Gastrocnemius medialis (tissue), 4 donors: Measurements from ENCODE around the gene ZNF500. TPM values are rescaled to one million over a fixed set of nuclear protein-coding genes. Genes with fewer than 3 reads are reported as not detected.

Source experiments
- ATAC-seq, 2 donors: fragments of 150-250 bp; one replicate each; pipeline ENCODE4 v1.9.1; 2016
- DNase-seq, 2 donors: peaks; one replicate each; pipeline ENCODE4 v3.0.0-alpha.2; 2019
- H3K27ac ChIP-seq, 4 donors: fragments of 200-600 bp; sonication (generic); 1 replicate in 1 of 4; 2 replicates in 3 of 4; pipeline ENCODE4 v1.5.1; 2016 to 2018; ENCODE audit warnings: mild to moderate bottlenecking in 2 of 4, moderate library complexity in 1 of 4
- H3K27me3 ChIP-seq, 3 donors: fragments of 200-600 bp; sonication (generic) in 2 of 3; 1 replicate in 1 of 3; 2 replicates in 2 of 3; pipeline versions ENCODE4 v1.5.1 to v1.6.0; 2016 to 2019; ENCODE audit warnings: mild to moderate bottlenecking in 1 of 3, moderate library complexity in 1 of 3
- H3K36me3 ChIP-seq, 2 donors: fragments of 200-600 bp; sonication (generic) in 1 of 2; one replicate each; pipeline ENCODE4 v1.5.1; 2017 to 2018
- H3K4me1 ChIP-seq, 2 donors: fragments of 200-600 bp; sonication (generic) in 1 of 2; one replicate each; pipeline ENCODE4 v1.5.1; 2016 to 2017; ENCODE audit warnings: mild to moderate bottlenecking in 2 of 2
- H3K4me3 ChIP-seq, 4 donors: fragments of 200-600 bp; sonication (generic) in 3 of 4; 1 replicate in 1 of 4; 2 replicates in 3 of 4; pipeline ENCODE4 v1.5.1; 2016 to 2019; ENCODE audit warnings: mild to moderate bottlenecking in 2 of 4
- H3K9me3 ChIP-seq, 3 donors: fragments of 200-600 bp; sonication (generic) in 2 of 3; 1 replicate in 1 of 3; 2 replicates in 2 of 3; pipeline ENCODE4 v1.5.1; 2016 to 2019
- POLR2A ChIP-seq, 2 donors: fragments of 450-650 bp; IDR thresholded peaks; one replicate each; pipeline ENCODE4 v1.6.1; 2017; ENCODE audit warnings: antibody characterized with exemption in 2 of 2, mild to moderate bottlenecking in 2 of 2, moderate library complexity in 2 of 2
- in situ Hi-C, 4 donors: fragments of 200-750 bp; cut with MboI; loops; one replicate each; pipeline versions ENCODE4 v1.15.0 to v1.8.0; 2017; ENCODE audit warnings: low sequenced_read_pairs in 4 of 4
- intact Hi-C: fragments of 100-400 bp; cut with DNase I; formaldehyde crosslinking; loops from one replicate; pipeline ENCODE4 v1.15.1; 2023; ENCODE audit warnings: low total_unique reads
- total RNA-seq, 4 donors: library from RNA; depleted of rRNA; stranded (reverse); fragments of >200 nt; gene quantifications; one replicate each; pipeline versions ENCODE4 v1.1.0 to v1.2.3, GENCODE V29; 2016
- TF ChIP-seq, protein P1 (sequence below), 5 experiments: fragments of 450-650 bp in 3 of 5; fragments of 200-600 bp in 2 of 5; sonication (generic) in 2 of 5; IDR thresholded peaks in 4 of 5; conservative IDR thresholded peaks in 1 of 5; 1 replicate in 4 of 5; 2 replicates in 1 of 5; pipeline ENCODE4 v1.5.1; 2016 to 2019; ENCODE audit warnings: antibody characterized with exemption in 5 of 5, mild to moderate bottlenecking in 3 of 5, moderate library complexity in 3 of 5

ZNF500 gene
- total RNA-seq, 4 donors from 2014 or later = 6.3 to 7.3 (median 6.9) TPM

DNA sequence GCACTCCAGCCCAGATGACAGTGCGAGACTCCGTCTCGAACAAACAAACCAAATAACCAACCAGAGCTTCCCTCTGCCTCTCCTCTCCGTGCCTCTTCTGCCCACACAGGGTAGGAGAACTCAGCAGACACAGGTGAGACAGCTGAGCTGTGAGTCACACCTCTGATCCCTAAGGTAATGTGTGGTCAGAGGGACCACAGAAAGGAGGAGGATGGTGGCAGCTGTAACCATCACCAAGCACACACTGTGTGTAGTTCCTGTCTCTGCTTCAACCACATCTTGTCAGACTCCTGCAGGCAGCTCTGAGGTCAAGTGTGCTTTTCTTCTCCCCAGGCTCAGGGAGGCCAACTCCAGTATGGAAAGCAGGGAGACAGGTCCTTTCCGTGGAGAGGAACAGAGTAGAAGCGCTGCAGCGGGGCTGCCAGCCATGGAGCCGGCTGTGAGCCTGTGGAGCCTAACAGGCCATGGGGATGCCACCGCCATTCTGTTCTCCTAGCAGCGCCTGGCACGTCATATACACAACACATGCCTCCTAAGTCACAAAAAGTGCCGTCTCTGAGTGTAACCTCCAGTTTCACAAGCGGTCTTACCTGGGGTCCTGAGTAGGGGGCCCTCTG is 66.5 kb downstream of the ZNF500 start:
- DNase-seq (no peak), ATAC-seq (no peak)
- Histone ChIP-seq H3K36me3 (peaks cover 0 to 57% of the 10 kb centered on the region in 2 donors), H3K27ac (no peak overlapping the region), H3K4me3 (no peak overlapping the region), H3K4me1 (peaks cover 0 to 3% of the 10 kb centered on the region in 2 donors), H3K27me3 (no peaks in the 10 kb centered on the region), H3K9me3 (no peaks in the 10 kb centered on the region)
- intact Hi-C loops (no loop called here), in situ Hi-C loops (no loop called here)
- TF ChIP-seq, protein P1, sequence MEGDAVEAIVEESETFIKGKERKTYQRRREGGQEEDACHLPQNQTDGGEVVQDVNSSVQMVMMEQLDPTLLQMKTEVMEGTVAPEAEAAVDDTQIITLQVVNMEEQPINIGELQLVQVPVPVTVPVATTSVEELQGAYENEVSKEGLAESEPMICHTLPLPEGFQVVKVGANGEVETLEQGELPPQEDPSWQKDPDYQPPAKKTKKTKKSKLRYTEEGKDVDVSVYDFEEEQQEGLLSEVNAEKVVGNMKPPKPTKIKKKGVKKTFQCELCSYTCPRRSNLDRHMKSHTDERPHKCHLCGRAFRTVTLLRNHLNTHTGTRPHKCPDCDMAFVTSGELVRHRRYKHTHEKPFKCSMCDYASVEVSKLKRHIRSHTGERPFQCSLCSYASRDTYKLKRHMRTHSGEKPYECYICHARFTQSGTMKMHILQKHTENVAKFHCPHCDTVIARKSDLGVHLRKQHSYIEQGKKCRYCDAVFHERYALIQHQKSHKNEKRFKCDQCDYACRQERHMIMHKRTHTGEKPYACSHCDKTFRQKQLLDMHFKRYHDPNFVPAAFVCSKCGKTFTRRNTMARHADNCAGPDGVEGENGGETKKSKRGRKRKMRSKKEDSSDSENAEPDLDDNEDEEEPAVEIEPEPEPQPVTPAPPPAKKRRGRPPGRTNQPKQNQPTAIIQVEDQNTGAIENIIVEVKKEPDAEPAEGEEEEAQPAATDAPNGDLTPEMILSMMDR (IDR thresholded peaks at IDR 0.05 in 4 of 5, conservative IDR thresholded peaks at IDR 0.05 in 1 of 5) = no peak
- TF ChIP-seq POLR2A (IDR thresholded peaks at IDR 0.05) = no peak

DNA sequence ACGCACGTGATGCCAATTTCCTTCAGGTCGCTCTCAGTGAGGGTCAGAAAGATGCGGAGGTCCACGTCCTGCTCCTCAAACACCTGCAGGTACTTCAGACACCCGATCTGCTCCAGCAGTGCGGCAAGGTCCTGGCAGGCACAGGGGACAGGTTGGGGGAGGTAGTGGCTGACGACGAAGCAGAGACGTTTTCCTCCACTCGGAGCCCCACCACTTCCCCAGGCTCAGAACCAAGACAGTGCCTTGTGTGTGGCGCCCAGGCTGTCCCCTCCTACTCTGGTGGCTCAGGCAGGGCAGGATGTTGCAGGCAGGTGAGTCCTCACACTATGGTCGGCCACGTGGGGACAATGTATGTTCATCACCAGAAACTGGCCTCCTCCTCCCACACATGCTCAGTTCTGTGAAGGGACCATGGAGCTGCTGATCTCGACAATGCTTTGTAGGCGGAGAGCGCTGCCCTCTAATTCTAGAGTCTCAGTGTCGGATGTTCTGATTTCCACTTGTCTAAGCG is 67.9 kb downstream of the ZNF500 start:
- no peak for TF ChIP-seq POLR2A (IDR thresholded peaks at IDR 0.05)
- TF ChIP-seq, protein P1 (IDR thresholded peaks at IDR 0.05 in 4 of 5, conservative IDR thresholded peaks at IDR 0.05 in 1 of 5) = no peak
- H3K36me3 ChIP-seq = peaks cover 0 to 49% of the 10 kb centered on the region in 2 donors
- intact Hi-C loops = no loop called here
- DNase-seq (no peak), ATAC-seq (no peak)
- H3K27me3 ChIP-seq = no peaks in the 10 kb centered on the region
- H3K9me3 ChIP-seq = no peaks in the 10 kb centered on the region
- in situ Hi-C loops = no loop called here
- H3K4me1 ChIP-seq = peaks cover 7 to 8% of the 10 kb centered on the region in 2 donors
- no peak overlapping the region for H3K27ac ChIP-seq
- H3K4me3 ChIP-seq = no peak overlapping the region

DNA sequence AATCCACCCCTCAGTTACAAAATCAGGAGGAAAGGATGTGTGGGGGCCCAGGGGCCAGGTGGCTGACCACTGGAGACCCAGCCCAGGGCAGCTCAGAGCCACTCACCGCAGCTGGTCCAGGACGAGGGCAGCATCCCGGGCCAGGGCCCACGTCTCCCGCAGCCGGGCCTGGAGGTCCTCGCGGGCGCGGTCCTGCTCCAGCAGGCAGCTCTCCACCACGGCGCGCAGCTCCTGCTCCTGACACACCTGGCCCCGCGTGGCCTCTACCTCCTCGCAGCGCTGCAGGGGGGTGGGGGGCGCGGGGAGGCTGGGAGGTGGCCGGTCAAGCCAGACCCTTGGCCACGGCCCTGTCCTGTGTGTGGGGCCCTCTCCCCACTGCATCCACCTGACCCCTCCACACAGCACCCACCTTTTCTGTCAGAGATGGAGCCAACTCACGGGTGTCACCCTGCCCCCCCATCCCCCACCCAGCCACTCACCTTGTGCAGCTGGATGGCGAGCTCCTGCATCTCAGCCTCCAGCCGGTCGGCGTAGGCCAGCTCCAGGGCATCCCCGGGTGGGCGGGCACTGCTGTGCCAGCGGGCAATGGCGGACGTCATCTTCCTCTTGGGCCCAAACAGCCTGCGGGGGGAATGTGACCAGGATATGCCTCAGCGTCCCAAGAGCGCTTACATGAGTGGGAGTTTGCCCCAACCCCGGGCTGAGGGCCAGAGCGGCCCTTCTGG is 68.5 kb downstream of the ZNF500 start:
- no peaks in the 10 kb centered on the region for H3K9me3 ChIP-seq
- intact Hi-C loops = no loop called here
- no peak for TF ChIP-seq POLR2A (IDR thresholded peaks at IDR 0.05)
- TF ChIP-seq, protein P1 (IDR thresholded peaks at IDR 0.05 in 4 of 5, conservative IDR thresholded peaks at IDR 0.05 in 1 of 5) = no peak
- in situ Hi-C loops = no loop called here
- peaks cover 0 to 43% of the 10 kb centered on the region in 2 donors for H3K36me3 ChIP-seq
- H3K4me1 ChIP-seq = peaks cover 7 to 11% of the 10 kb centered on the region in 2 donors
- DNase-seq (no peak), ATAC-seq (no peak)
- H3K27ac ChIP-seq = no peak overlapping the region
- no peaks in the 10 kb centered on the region for H3K27me3 ChIP-seq
- no peak overlapping the region for H3K4me3 ChIP-seq

Other genes with a start within 250 kb of the ZNF500 start
- gene CDIP1, start 228.4 kb downstream of the ZNF500 start, total RNA-seq = 10 to 100 TPM; 23.8 to 34.2 (median 25.4) TPM
- under 1 TPM in 2 of 4 donors, not detected in 2; 0.15 to 0.59 TPM for gene C16orf96, start 210.8 kb downstream of the ZNF500 start, total RNA-seq
- gene UBALD1, start 152.3 kb downstream of the ZNF500 start, total RNA-seq = 10 to 100 TPM; 13.5 to 19.0 (median 15.4) TPM
- gene MGRN1, start 142.3 kb downstream of the ZNF500 start, total RNA-seq = 10 to 100 TPM; 33.8 to 62.9 (median 55.0) TPM
- gene NUDT16L1, start 73.6 kb downstream of the ZNF500 start, total RNA-seq = 10 to 100 TPM in 1 of 4 donors, 1 to 10 TPM in 3; 7.4 to 10.2 (median 8.8) TPM
- gene ANKS3, start 32.9 kb downstream of the ZNF500 start, total RNA-seq = 10 to 100 TPM in 1 of 4 donors, 1 to 10 TPM in 3; 6.7 to 16.6 (median 9.0) TPM
- gene DNAAF8, start 32.6 kb downstream of the ZNF500 start, total RNA-seq = 1 to 10 TPM in 2 of 4 donors, under 1 TPM in 2; 0.44 to 1.2 (median 0.91) TPM
- gene SEPTIN12, start 21.2 kb upstream of the ZNF500 start, total RNA-seq = not detected
- not detected for gene SMIM22, start 28.2 kb upstream of the ZNF500 start, total RNA-seq
- 10 to 100 TPM; 11.6 to 31.1 (median 26.0) TPM for gene ROGDI, start 35.5 kb upstream of the ZNF500 start, total RNA-seq
- gene GLYR1, start 80.1 kb upstream of the ZNF500 start, total RNA-seq = 10 to 100 TPM; 39.4 to 56.7 (median 53.0) TPM
- 10 to 100 TPM; 25.3 to 33.4 (median 28.2) TPM for gene UBN1, start 80.3 kb upstream of the ZNF500 start, total RNA-seq
- gene PPL, start 170.0 kb upstream of the ZNF500 start, total RNA-seq = 10 to 100 TPM; 12.8 to 23.1 (median 18.3) TPM
- gene SEC14L5, start 191.2 kb upstream of the ZNF500 start, total RNA-seq = 1 to 10 TPM in 3 of 4 donors, under 1 TPM in 1; 0.85 to 5.8 (median 1.5) TPM